Tongue (tissue), 2 donors: ENCODE results near the gene SLC37A3. TPM values are rescaled to one million over a fixed set of nuclear protein-coding genes. Genes with fewer than 3 reads are reported as not detected.

Experiments used
- DNase-seq: peaks from one replicate; pipeline ENCODE4 v3.0.0-alpha.2; 2015
- total RNA-seq: library from RNA; depleted of rRNA; stranded (reverse); fragments of >200 nt; gene quantifications from one replicate; pipeline ENCODE4 v1.2.3, GENCODE V29; 2014

The SLC37A3 gene
- total RNA-seq, 1 donor from 2014 or later, result 61.4 TPM

DNA sequence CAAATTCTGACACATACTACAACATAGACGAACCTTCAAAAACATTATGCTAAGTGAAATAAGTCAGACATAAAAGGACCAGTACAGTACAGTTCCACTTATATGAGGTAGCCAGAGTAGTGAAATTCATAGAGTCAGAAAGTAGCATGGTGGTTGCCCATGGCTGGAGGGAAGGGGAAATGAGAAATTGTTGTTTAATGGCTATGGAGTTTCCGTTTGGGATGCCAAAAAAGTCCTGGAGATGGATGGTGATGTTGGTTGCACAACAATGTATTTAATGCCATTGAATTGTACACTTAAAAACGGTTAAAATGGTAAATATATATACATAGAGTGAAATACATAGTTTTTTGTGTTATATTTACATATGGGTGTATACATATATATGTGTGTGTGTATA is 2.1 kb upstream of the SLC37A3 start:
- no peak for DNase-seq

GRCh38 chr7:140398821-140399220 is 491 bp upstream of the SLC37A3 start:
- no peak for DNase-seq

- DNase-seq, result no peak
Observed at GRCh38 chr7:140393756-140394306, 4.5 kb downstream of the SLC37A3 start.

DNA sequence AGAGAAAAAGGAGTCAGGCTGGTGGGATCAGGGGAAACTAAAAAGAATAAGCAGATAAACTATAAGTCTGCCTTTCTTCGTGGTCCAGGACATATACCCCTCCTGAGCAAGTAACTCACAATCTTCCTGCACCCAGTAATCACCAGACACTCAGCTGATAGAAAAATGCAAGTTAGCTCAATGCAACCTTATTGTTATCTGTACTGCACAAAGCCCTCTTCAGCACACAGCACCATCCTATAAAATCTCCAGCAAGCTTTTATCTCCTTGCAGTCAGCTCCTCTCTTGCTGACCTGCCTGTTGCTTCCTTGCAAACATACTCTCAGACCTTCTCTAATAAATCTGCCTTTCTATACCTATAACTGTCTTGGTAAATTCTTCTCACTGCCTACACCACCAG is 6.7 kb downstream of the SLC37A3 start:
- no peak for DNase-seq

DNA sequence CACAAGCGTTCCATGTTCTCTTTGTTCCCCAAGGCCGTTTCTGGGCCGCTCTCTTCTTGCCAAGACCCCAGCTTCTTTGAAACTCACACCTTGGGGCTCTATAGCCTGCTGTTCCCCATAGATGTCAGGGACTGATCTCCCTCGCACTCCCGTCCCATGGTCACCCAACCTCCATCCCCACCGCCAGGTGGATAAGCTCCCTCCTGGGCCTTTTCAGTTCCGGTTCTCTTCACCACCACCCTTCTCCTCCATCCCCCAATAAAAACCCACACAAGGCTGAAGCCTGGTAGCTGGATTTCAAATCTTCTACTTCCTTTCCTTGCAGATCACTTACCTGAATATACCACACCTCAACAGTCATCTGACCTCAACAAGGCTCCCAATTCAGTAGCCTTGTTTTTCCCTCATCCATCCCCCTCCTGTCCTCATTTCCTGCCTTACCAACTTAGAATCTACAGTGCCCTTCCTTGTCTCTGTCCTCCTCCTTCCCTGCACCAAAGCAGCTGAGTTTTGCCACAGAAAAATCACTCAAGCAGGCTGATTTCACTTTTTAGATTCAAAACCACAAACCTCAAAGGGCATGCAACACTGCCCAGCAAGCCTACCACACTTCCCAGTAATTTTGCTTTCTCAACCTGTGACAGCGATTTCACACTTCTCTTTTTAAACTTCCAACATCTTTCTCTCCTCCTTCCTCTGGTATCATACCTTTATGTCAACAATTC is 7.7 kb downstream of the SLC37A3 start:
- DNase-seq, result no peak

GRCh38 chr7:140390034-140390433 is 8.3 kb downstream of the SLC37A3 start:
- no peak for DNase-seq

DNA sequence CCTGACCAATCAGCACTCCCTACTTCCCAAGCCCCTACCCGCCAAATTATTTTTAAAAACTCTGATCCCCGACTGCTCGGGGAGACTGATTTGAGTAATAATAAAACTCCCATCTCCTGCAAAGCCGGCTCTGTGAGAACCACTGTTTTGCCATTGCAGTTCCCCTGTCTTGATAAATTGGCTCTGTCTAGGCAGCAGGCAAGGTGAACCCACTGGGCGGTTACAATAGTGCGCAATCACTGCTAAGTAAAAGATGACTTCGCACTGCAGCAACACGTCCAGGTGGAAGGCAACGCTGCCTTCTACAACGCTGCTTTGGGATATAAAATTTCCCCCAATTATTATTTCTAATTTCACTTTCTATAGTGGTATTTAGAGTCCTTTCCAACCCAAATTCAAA is 8.9 kb downstream of the SLC37A3 start:
- DNase-seq, result no peak

- no peak for DNase-seq
Observed at GRCh38 chr7:140384894-140385545, 13.3 kb downstream of the SLC37A3 start.

DNA sequence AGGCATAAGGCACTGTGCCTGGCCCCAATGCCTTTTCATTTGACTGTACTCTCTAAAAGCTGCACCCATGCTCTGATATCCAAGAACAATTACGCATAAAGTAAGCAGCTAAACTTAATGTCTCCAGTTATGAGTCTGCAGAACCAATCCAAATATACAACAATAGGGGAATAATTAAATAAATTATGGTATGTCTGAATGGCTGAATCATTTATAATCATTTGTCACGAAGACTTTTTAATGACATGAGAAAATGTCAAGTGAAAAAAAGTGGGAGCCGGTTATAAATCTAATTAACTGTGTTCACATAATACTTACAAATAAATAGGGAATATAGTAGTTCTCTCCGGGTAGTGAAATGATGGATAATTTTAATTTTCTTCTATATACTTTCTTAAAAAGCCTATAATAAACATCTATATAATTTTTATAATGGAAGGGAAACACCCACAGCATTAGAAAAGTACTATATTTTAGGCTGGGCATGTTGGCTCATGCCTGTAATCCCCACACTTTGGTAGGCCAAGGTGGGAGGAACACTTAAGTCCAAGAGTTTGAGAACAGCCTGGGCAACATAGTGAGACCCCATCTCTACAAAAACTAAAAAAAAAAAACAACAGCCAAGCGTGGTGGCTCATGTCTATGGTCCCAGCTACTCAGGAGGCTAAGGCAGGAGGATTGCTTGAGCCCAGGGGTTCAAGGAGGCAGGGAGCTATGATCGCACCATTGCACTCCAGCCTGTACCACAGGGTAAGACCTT is 14.2 kb downstream of the SLC37A3 start:
- DNase-seq, result no peak

DNA sequence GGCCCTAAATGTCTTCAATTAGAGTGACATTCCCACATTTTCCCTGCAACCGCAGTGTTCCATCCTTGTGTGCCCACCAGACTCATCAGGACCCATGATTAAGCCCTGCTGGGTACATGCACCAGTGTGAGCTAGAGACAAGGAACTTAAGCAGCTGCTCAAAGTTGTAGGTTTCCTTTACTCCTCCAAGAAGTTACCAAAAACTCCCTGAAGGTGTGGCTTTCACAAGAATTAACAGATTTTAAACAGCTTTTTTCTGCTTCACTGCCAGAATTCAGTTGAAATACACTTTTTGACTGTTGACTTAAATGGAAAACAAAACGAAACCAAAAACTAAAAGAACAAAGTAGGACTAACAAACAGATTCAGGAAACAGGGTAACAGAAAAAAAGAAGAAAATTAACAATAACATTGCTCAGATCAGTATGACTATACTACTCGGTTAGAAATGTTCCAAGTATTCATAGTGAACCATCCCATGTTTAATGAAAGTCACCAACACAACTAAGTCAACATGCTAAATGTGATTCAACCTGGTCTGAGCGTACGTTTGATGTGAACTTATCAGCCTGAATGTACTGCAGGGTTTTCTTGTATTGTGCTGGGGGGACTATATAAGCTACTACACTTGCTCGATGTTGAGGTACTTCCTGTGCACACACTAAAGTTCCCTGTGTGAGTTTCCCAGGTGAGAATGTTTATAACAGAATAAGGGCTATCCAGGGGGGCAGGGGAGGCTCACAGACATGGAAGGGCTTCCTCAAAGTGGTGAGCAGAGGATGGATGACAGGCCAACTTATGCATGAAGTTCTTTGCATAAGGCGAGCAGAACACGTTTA is 22.2 kb downstream of the SLC37A3 start:
- DNase-seq, result no peak

GRCh38 chr7:140375323-140375722 is 23.0 kb downstream of the SLC37A3 start:
- DNase-seq, result no peak

DNA sequence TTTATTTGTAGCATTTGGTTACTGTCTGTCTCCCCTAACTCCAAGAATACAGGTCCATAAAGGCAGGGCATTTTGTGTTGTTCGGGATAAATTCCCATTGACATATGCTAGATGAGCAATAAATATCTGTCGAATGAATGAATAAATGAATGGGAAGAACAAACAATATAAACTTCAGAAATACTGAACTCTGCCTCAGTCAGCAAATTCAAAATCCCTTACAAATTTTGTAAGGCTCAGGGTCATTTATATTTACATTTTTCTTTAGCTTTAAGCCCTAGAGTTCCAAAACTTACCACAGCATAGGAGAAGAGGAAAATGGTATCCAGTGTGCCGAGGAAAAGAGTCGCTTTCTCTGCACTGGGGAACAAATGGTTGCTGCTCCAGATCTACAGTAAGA is 29.0 kb downstream of the SLC37A3 start:
- no peak for DNase-seq

DNA sequence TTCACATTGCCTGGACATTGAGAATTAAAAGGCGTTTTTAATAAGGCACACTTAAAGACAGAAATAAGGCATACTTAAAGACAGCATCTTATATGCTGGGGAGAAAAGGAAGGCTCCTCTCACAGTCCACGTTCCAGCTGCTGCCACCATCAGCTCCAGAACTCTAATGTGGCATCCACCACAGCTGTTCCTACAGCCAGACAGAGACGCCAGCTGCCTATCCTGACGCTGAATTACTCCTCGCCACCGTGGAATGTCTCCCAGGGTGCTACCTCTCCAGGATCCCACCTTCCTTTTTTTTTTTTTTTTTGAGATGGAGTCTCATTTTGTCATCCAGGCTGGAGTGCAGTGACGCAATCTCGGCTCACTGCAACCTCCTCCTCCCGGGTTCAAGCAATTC is 30.8 kb downstream of the SLC37A3 start:
- peak; percentile 32 for DNase-seq

DNA sequence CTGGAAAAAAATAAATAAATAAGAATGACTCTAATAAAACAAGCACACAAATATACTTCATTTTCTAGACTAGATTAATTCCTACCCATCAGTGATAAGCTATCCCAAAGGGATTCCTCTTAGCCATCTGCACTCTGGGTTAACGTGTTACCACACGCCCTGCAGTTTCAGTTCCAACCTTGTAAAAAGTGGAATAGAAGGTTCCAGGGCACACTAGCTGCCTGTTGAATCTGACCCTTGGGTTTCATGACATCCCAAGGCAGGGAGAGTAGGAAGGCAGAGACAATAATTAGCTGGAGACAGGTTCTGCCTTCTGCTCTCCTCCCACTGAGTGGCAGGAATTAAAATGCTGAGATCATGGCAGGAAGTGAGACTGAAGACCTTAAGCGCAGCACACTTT is 33.5 kb downstream of the SLC37A3 start:
- no peak for DNase-seq

GRCh38 chr7:140360697-140361229 is 37.6 kb downstream of the SLC37A3 start:
- DNase-seq, result no peak

DNA sequence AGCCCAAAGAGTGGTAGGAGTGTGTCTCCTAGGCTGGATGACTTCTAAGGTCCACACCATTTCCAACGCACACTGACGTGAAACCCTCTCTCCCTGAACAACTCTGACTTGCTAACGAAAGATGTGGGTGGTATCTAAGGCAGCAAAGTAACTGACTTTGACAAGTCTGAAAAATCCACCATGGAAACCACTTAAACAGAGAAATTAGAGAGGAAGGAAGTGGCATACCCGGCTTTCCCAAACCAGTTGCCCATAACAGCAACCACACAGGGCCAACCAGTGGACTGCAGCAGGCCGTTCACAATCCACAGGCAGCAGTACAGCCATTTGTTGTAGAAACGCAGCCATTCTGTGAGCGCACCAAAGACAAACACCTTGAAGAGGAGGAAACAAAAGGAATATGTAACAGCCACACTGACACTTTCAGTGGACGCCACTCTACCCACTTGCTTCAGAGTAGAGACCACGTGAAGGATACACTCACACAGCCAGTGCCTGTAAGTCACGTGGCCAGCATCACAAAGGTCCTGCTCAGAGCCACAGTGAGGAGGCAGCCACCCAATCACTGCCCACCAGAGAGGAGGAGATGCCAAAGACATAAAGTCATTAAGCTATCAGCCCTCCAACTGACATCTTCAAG is 39.8 kb downstream of the SLC37A3 start:
- no peak for DNase-seq

- DNase-seq, result no peak
Observed at GRCh38 chr7:140358024-140358411, 40.3 kb downstream of the SLC37A3 start.

DNA sequence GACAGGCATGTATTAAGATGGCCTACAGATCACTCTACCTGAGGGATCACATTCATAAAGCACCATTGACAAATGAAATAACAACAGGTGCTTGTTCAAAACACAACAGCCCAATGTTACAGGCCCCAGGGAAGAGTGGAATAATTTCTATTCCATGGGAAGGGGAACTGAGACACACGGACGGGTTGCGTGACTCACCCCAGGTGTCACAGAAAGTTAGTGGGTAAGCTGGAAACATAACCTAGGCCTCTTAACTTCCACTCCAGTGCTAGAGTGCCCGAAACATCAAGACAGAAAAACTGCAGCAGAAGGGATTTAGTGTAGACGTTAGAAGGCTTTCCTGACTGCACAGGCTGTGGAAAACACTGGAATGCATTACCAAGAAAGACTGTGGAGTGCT is 48.3 kb downstream of the SLC37A3 start:
- DNase-seq, result no peak

DNA sequence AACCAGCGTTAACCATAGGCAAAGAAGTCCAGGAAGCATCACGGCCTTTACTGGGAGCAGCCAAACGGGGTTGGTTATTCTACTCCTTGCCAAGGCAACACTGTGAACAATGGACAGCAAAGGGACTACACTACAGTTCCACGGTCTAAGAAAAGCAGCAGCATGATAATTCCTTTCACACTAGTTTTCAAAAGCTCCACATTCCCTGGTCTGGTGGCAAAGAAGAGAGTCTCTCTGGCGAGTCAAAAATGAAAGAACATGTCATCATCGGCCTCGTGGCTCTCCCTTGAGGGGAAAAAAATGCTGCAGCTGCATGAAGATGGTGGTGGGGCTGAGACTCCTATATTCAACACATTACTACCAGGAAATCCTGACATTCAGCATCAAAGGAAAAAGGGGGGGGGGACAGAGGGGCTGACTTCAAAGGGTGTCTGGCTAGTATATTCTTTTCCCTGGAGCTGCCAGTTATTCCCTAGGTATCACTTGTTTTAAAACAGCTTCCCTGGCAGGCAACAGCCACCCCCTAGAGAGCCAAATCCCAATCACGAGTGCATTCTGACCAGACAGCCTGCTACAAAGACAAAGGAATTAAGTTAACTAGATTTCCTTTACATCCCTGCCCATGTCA is 49.1 kb downstream of the SLC37A3 start:
- no peak for DNase-seq

DNA sequence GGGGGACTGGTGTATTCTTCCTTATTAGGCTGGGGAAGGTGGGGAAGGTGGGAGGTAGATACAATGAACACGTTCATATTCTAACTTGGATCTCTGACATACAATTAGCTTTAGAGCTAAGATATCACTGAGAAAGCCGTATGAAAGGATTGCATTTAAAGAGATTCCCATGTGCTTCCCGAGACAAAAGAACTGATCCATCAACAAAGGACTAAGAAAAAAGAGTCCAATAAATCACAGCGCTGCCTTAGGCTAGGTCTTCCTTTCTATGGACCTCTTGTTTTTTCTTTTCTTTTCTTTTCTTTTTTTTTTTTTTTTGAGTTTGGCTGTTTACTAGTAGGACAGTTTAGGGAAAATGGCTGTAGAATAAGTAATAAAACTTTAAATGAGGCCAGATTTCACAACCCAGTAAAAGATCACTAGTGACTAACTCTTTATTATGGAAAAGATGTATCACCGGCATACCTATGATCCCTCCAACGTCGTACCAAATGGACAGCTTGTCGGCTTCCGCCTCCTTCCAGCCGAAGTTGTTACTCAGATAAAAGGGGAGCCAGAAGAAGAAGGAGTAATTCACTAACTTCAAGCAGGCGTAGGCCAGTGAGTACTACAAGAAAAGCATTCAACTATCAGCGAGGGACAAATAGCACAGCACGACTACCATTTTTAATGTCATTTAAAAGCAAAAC is 50.0 kb downstream of the SLC37A3 start:
- no peak for DNase-seq
